ENCODE results near the gene FRMD4B. TPM values are rescaled to one million over a fixed set of nuclear protein-coding genes. Genes with fewer than 3 reads are reported as not detected.

The FRMD4B gene
- total RNA-seq, 1 donor from 2014 or later = 31.3 TPM

GRCh38 chr3:69197922-69198530, 187.9 kb downstream of the FRMD4B start:
- DNase-seq (ENCODE audit: low read depth) (no peak), FAIRE-seq (no peak)
- no peaks in the 10 kb centered on the region for H3K27me3 ChIP-seq (ENCODE audit: control insufficient read depth, insufficient read depth, low read length)
- no peak overlapping the region for H3K4me3 ChIP-seq (ENCODE audit: low read depth, low read length)
- no peak for TF ChIP-seq CTCF (IDR thresholded peaks at IDR 0.05; ENCODE audit: insufficient read depth, low read length, severe bottlenecking)
- peaks cover 14% of the 10 kb centered on the region for H3K36me3 ChIP-seq (ENCODE audit: control insufficient read depth, insufficient read depth, low read length)

DNA sequence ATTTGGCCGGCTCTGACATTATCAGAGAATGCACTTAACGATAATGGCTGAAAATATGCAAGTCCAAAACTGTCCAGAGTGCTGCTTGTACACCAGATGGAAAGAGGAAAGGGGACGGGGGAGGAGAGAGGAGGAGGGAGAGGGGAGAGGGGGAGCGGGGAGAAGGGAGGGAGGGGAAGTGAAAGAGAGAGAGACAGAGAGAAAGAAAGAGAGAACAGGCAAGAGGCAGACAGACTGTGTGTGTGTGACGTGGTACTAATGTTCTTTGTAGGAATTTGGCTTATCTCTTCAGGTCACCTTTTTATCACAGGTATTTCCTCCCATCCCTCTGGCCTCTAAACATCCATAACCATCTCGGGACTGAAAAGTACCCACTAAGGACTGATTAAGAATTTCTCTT, 188.4 kb downstream of the FRMD4B start:
- no peak for TF ChIP-seq CTCF (IDR thresholded peaks at IDR 0.05; ENCODE audit: insufficient read depth, low read length, severe bottlenecking)
- FAIRE-seq = no peak
- DNase-seq (ENCODE audit: low read depth) = no peak
- no peak overlapping the region for H3K4me3 ChIP-seq (ENCODE audit: low read depth, low read length)
- peaks cover 14% of the 10 kb centered on the region for H3K36me3 ChIP-seq (ENCODE audit: control insufficient read depth, insufficient read depth, low read length)
- H3K27me3 ChIP-seq (ENCODE audit: control insufficient read depth, insufficient read depth, low read length) = no peaks in the 10 kb centered on the region

DNA sequence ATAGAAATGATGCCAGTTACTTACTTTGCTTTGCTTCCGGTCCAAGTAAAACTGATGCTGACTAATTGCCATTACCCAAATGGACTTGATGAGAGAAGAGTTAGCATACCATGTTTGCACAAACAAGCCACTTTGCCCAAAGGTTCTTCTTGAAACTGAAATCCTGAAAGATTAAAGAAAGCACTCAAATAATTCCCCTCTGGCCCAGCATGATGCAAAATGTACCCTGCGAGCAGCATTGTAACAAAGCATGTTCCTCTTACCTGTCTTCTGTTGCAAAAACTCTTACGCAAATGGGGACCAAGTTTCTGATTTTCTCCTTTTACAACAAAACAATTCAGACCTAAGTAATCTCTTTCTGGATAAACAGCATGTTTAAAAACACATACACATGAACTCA, 189.0 kb downstream of the FRMD4B start:
- Histone ChIP-seq H3K4me3 (ENCODE audit: low read depth, low read length) (no peak overlapping the region), H3K36me3 (ENCODE audit: control insufficient read depth, insufficient read depth, low read length) (peaks cover 16% of the 10 kb centered on the region), H3K27me3 (ENCODE audit: control insufficient read depth, insufficient read depth, low read length) (no peaks in the 10 kb centered on the region)
- DNase-seq (ENCODE audit: low read depth) = peak; percentile 49
- TF ChIP-seq CTCF (IDR thresholded peaks at IDR 0.05; ENCODE audit: insufficient read depth, low read length, severe bottlenecking) = no peak
- FAIRE-seq = no peak

DNA sequence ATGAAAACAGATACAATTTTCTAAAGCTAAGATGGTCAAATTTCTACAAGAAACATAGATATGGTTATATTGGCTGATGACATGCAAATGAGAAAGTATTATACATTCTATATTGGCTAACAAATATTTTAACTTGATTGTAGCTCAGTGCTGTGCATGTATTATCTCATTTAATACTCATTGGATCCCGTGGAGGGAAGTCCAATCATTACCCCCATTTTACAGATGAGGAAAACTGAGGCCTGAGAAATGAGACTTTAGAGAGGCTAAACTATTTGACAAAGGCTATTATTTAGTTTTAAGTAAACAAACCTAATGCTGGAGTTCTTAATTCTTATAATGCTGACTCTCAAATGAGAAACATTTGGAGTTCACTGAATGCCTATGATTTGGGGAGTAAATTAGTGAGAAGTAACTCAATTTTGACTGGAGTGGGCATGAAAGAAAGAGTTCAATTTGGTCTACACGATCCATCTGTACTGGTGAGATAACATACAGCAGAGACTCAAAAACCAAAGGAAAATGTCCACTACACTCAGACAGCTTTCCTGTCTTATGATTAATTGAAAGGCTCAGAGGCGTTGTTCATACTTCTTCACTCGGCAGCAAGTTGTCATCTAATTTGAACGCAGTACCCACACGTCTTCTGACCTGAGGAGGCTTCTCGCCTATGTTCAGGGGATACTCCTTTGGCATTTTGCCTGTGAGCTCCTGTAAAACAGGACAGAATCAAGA, 191.3 kb downstream of the FRMD4B start:
- no peak for DNase-seq (ENCODE audit: low read depth)
- H3K4me3 ChIP-seq (ENCODE audit: low read depth, low read length) = no peak overlapping the region
- TF ChIP-seq CTCF (IDR thresholded peaks at IDR 0.05; ENCODE audit: insufficient read depth, low read length, severe bottlenecking) = no peak
- H3K36me3 ChIP-seq (ENCODE audit: control insufficient read depth, insufficient read depth, low read length) = peaks cover 23% of the 10 kb centered on the region
- H3K27me3 ChIP-seq (ENCODE audit: control insufficient read depth, insufficient read depth, low read length) = no peaks in the 10 kb centered on the region
- FAIRE-seq = no peak

DNA sequence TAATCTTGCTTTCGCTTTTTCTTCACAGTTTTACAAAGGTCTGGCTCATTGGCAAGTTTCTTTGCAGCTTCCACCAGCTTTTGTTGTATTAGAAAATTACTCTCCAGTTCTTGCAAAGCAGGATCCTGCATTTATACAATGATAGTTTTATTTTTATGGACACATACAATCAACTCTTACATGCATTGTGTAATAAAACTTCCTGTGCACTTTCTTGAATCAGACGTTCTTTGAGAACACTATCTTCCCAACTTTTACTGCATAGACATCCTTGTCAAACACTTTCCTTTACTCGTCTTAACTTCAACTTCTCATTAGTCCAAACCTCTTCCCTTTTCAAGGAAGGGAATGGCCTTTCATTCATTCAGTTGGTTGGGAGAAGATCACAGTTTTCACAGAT, 192.1 kb downstream of the FRMD4B start:
- peaks cover 23% of the 10 kb centered on the region for H3K36me3 ChIP-seq (ENCODE audit: control insufficient read depth, insufficient read depth, low read length)
- FAIRE-seq (no peak), DNase-seq (ENCODE audit: low read depth) (no peak)
- H3K27me3 ChIP-seq (ENCODE audit: control insufficient read depth, insufficient read depth, low read length) = no peaks in the 10 kb centered on the region
- H3K4me3 ChIP-seq (ENCODE audit: low read depth, low read length) = no peak overlapping the region
- TF ChIP-seq CTCF (IDR thresholded peaks at IDR 0.05; ENCODE audit: insufficient read depth, low read length, severe bottlenecking) = no peak

Data from bronchial epithelial cell (primary cell).